Measurements from ENCODE around the gene CEP89.
"Not testable (repeated sequence)": the region's sequence is repeated elsewhere in the genome, so short reads cannot be mapped to it uniquely, and the experiment has no call there.

Gene CEP89

GRCh38 chr19:32971715-32972540 is at the start of gene CEP89, which contains the start of gene FAAP24:
Gene CEP89, minus strand, starts transcription at chr19:32971958. Its CDS starts 84 bp downstream, at chr19:32971874.
Gene FAAP24, plus strand, starts transcription at chr19:32972242. Its CDS starts 955 bp downstream, at chr19:32973197.
- intact Hi-C loops (cut with DNase I), result loop anchor here (5.0 to 10.0 kb wide), 2 partner anchors 110 to 297 kb away; partner anchors contain the start of genes ANKRD27, GPATCH1 and RGS9BP
- peak; percentile 96 to 100 (median 98) for DNase-seq

GRCh38 chr19:33010891-33011290 is 39.1 kb upstream of the CEP89 start:
- intact Hi-C loops (cut with DNase I); DNase-seq: not testable (repeated sequence)

- intact Hi-C loops (cut with DNase I), result no loop called here
- DNase-seq, result no peak
These were observed 37.0 kb upstream of the CEP89 start for GRCh38 chr19:33008738-33009137.

- intact Hi-C loops (cut with DNase I), result no loop called here
- no peak for DNase-seq
These were observed 33.7 kb upstream of the CEP89 start for GRCh38 chr19:33005440-33005839.

- intact Hi-C loops (cut with DNase I); DNase-seq: not testable (repeated sequence)
These were observed 31.8 kb upstream of the CEP89 start for GRCh38 chr19:33003424-33004024.

GRCh38 chr19:33002126-33002865 is 30.5 kb upstream of the CEP89 start:
- DNase-seq, result peak in 7 of 10 donors; percentile 10 to 84 (median 20)
- intact Hi-C loops (cut with DNase I), result not testable (repeated sequence)

- intact Hi-C loops (cut with DNase I), result no loop called here
- DNase-seq, result no peak
These were observed 29.2 kb upstream of the CEP89 start for GRCh38 chr19:33000910-33001309.

GRCh38 chr19:33000510-33000909 is 28.8 kb upstream of the CEP89 start:
- intact Hi-C loops (cut with DNase I), result no loop called here

GRCh38 chr19:32998722-32999121 is 27.0 kb upstream of the CEP89 start:
- DNase-seq, result no peak
- intact Hi-C loops (cut with DNase I), result no loop called here

More at GRCh38 chr19:33000510-33000909, 28.8 kb upstream of the CEP89 start:
- DNase-seq, result peak in 2 of 10 donors; percentile 14 to 70

GRCh38 chr19:32997716-32998355 is 26.1 kb upstream of the CEP89 start:
- intact Hi-C loops (cut with DNase I), result no loop called here

GRCh38 chr19:32997061-32997464 is 25.3 kb upstream of the CEP89 start:
- peak in 1 of 10 donors; percentile 61 for DNase-seq
- intact Hi-C loops (cut with DNase I), result not testable (repeated sequence)

More at GRCh38 chr19:32997716-32998355, 26.1 kb upstream of the CEP89 start:
- DNase-seq, result peak in 2 of 10 donors; percentile 42 to 56

- intact Hi-C loops (cut with DNase I), result not testable (repeated sequence)
- peak in 2 of 10 donors; percentile 28 to 72 for DNase-seq
These were observed 24.2 kb upstream of the CEP89 start for GRCh38 chr19:32995966-32996365.

GRCh38 chr19:32988724-32989123 is 17.0 kb upstream of the CEP89 start:
- DNase-seq, result peak in 1 of 10 donors; percentile 18
- intact Hi-C loops (cut with DNase I), result no loop called here

GRCh38 chr19:32988254-32988653 is 16.5 kb upstream of the CEP89 start:
- peak in 1 of 10 donors; percentile 31 for DNase-seq
- intact Hi-C loops (cut with DNase I), result not testable (repeated sequence)

- intact Hi-C loops (cut with DNase I); DNase-seq: not testable (repeated sequence)
These were observed 10.7 kb upstream of the CEP89 start for GRCh38 chr19:32982488-32982887.

GRCh38 chr19:32979807-32980206 is 8.0 kb upstream of the CEP89 start:
- intact Hi-C loops (cut with DNase I), result loop anchor here (10.0 kb wide), 1 partner anchor 305 kb away; the partner anchor contains the start of genes ANKRD27 and RGS9BP
- not testable (repeated sequence) for DNase-seq

- intact Hi-C loops (cut with DNase I), result loop anchor here (2.0 to 10.0 kb wide), 2 partner anchors 141 to 303 kb away; partner anchors contain the start of genes ANKRD27 and RGS9BP
- DNase-seq, result peak in 1 of 10 donors; percentile 10
These were observed 6.1 kb upstream of the CEP89 start for GRCh38 chr19:32977813-32978212.

- intact Hi-C loops (cut with DNase I), result loop anchor here (2.0 to 10.0 kb wide), 2 partner anchors 142 to 302 kb away; partner anchors contain the start of genes ANKRD27 and RGS9BP
- no peak for DNase-seq
These were observed 5.5 kb upstream of the CEP89 start for GRCh38 chr19:32977280-32977679.

GRCh38 chr19:32976223-32976805 is 4.6 kb upstream of the CEP89 start:
- peak in 9 of 10 donors; percentile 33 to 94 (median 71) for DNase-seq
- intact Hi-C loops (cut with DNase I), result loop anchor here (2.0 to 10.0 kb wide), 2 partner anchors 142 to 302 kb away; partner anchors contain the start of genes ANKRD27 and RGS9BP

All from posterior cingulate gyrus (tissue), 11 donors.